NCI-H2196 treated with DMSO at 0.1 percent for 48 hours (cell line): ENCODE data around the gene DOK6.
A peak's percentile ranks its signal among the peaks of the same experiment; 100 is the strongest.

Source experiments
- DNase-seq: peaks from one replicate; lab custom pipeline; 2025; ENCODE audit not compliant: unreplicated experiment; lab: John Stamatoyannopoulos, UW

The DOK6 gene

GRCh38 chr18:69734536-69734935 lies 333.8 kb downstream of the DOK6 start:
- DNase-seq: no peak

DNA sequence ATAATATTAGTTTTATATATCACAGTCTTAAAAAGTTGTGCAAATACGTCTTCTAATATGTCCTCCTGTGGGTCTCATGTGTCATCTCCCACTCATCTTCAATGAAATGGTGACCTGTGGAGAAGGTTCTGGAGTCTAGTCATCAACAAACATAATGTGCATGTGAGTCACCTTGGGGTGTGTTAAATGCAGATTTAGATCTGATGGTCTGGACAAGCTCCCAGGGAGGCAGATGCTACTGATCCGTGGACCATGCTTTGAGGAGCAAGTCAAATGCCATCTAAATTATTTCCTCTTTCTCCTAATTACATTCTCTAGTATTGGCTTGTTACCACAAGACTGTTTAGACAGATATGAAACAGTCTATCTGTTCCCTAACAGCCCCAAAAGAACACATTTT lies 336.0 kb downstream of the DOK6 start:
- DNase-seq: no peak

- no peak for DNase-seq
These were observed 337.2 kb downstream of the DOK6 start for GRCh38 chr18:69737851-69738250.

DNA sequence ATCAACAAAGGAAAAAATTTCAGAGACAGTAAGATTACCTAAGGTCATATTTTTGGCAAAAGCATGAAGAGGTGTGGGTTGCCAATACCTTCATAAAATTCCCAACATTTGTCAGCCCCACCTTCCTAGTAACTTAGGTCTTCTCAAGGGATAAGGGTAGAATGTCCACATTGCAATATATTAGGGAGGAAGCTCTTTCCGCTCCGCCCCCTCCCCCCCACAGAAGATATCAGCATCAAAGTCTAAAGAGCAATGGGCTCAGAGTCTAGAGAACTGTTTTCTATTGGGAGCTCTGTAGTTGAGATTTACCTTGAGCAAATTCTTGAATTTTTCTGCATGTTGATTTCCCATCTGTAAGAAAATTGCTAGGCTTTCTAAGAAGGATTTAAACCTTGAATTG lies 346.7 kb downstream of the DOK6 start:
- DNase-seq: no peak

GRCh38 chr18:69752737-69753380 lies 352.2 kb downstream of the DOK6 start:
- DNase-seq: peak; percentile 18

GRCh38 chr18:69754108-69754507 lies 353.4 kb downstream of the DOK6 start:
- DNase-seq: no peak

- DNase-seq: no peak
These were observed 354.4 kb downstream of the DOK6 start for GRCh38 chr18:69755041-69755440.

DNA sequence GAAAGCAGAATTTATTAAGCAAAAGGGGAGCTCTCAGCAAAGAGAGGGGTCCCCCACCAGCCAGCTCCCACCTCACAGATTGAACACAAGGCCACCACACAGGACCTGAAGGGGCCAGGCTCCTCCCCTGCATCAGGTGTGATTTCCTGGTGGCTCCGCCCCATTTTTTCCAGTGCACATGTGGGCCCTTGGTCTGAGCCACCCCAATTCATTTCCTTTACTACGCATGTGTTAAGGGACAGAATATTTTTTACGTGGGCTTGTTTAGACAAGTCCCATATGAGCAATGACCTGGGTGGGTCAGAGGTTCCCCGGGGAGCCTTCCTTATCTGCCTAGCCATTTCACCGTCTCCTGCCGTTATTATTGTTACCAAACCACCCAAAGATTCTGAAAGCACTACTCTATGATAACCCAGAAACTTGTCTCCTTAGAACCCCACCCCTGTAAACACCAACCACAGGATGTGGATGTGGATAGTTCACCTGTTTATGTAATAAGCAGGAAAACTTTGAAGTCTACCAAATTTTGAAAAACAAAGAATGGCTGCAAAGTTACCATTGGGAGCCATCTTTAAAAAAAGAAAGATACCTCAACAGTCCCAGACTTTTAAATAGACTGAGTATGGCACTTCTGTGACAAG lies 355.3 kb downstream of the DOK6 start:
- no peak for DNase-seq

GRCh38 chr18:69757733-69758132 lies 357.0 kb downstream of the DOK6 start:
- DNase-seq: no peak

DNA sequence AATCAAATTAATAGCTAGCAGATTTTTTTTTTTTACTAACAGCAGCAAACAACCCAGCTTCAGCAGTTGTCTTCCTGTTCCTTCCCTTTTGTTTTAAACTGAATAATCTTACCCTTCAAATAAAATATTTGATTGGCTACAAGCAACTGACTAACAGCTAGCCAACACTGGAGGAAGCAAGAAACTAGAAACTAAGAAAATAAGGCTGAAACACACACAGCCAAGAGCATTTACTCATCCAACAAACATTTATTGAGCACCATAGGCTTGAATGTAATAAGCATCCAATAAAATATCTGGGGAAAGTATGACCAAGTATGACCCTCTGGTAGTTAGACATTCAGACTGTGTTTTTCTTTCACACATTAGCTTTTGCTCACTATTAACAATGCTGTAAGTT lies 357.8 kb downstream of the DOK6 start:
- DNase-seq: no peak

DNA sequence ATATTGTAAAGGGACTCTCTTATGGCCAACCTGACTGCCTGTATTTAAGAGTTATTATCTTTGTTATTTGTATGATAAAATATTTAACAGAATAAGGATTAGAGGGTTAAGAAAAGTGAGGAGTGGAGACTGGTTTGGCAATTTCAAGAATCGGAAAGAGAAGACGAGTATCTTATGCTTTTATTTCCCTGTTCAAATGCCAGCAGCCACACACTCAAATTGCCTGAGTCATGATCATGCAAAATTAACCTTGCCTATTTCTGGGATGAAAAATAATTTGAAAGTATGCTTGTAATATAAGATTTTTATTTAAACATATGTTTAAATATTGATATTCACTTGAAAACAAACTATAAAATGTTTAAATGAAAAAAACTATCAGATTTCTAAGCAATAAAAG lies 358.4 kb downstream of the DOK6 start:
- DNase-seq: no peak

GRCh38 chr18:69763002-69763401 lies 362.3 kb downstream of the DOK6 start:
- no peak for DNase-seq

DNA sequence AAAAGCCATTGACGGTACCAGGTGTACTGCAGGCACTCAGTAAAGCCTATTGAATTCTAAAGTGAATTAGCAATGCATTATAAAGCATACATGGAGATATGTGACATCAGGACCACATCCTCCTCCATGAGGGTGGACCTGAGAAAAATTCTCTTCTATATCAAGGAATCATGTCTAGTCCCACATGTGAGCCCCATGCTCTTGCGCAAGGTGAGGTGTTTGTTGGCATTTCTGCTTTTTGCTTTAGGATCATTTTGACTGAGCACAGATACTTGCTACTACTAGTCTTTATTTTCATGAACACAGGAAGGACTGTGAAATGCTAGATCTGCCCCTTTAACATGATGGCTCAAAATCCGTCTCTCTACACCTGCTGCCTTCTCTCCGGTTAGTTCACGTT lies 363.1 kb downstream of the DOK6 start:
- DNase-seq: no peak

DNA sequence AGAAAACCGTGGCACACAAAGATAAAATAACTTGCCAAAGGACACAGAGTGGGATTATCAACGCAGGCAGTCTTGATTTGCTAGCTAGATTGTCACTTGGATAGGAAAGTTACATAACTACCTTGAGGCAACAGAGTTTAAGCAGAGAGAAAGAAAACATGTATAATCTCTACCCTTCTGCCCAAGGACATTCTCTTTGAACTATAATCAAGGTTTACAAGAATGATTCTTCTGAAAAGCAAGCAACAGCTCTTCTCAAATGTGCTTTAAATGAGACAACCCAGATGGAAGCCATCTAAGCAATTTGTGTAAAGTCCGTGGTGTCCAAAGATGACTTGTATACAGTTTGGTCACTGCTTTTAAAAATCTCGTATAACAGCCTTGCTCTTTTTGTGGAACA lies 369.6 kb downstream of the DOK6 start:
- DNase-seq: no peak

GRCh38 chr18:69774831-69775230 lies 374.1 kb downstream of the DOK6 start:
- no peak for DNase-seq

DNA sequence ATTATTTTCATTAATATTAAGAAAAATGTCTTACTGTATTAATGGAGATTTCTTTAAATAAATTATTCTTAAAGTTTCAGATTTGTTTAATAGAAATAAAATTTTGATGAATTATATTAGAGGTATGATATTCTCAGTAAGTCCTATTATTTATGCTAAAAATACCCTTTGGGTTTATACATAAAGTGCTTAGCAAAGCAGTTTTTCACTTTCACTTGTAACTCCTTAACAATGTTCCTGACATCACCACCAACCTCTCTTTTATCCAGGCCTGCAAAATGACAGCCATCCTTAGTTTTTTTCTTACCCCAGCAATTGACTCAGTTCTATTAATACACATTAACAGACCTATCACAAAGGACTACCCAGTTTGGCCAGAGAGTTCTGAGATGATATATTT lies 376.6 kb downstream of the DOK6 start:
- DNase-seq: no peak

DNA sequence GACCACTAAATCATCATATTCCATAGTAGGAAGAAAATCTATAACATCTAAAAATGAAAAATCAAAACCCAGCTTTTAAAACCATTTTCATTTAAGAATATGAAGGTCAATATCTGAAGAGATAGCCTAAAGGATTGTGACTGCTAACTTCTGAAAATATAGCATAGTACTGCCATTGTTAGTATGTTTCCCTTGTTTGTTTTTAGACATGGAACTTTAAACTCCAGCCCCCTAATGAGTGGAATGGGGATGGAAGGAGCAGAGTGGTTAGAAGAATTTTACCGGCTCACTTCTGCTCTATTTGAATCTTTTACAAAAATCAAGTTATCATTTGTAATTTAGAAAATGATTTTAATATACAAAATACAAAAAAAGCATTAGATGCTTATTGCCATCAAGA lies 378.0 kb downstream of the DOK6 start:
- DNase-seq: no peak

- DNase-seq: no peak
These were observed 380.2 kb downstream of the DOK6 start for GRCh38 chr18:69780851-69781250.

DNA sequence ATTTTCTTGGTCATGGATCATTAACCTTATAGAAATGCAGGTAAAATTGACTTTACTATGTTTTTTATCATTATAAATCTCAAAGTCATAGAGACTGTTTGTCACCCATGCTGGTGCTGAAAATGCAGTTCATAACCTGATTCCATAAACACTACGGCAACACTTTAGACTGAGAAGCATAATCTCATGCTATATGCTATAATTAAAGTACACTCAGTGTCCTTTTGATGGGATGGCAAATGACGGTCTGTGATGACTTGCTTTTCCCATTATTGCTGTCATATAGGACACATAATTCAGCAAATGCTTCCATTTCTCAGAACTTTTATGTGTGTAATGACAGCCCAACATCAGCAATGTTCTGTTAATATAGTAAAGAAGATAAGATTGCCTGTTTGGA lies 384.1 kb downstream of the DOK6 start:
- DNase-seq: no peak

- DNase-seq: no peak
These were observed 384.8 kb downstream of the DOK6 start for GRCh38 chr18:69785466-69785865.

DNA sequence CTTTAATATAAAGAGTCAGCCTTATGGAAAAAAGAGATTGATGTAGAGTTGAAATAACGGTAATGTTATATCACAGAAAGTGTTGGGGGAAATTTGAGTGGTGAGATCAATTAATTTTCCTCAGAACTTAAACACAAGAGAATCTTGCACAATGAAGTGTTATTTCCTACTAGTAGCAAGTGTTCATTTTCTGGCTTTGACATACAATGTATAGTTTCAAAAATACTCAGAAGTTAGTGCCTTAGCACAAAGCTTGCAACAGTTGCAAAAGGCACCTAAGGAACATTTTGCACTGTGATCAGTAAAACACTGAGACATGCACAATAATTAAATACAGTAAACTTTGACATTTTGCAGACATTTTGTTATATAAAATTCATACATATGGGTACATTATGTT lies 385.7 kb downstream of the DOK6 start:
- DNase-seq: no peak

DNA sequence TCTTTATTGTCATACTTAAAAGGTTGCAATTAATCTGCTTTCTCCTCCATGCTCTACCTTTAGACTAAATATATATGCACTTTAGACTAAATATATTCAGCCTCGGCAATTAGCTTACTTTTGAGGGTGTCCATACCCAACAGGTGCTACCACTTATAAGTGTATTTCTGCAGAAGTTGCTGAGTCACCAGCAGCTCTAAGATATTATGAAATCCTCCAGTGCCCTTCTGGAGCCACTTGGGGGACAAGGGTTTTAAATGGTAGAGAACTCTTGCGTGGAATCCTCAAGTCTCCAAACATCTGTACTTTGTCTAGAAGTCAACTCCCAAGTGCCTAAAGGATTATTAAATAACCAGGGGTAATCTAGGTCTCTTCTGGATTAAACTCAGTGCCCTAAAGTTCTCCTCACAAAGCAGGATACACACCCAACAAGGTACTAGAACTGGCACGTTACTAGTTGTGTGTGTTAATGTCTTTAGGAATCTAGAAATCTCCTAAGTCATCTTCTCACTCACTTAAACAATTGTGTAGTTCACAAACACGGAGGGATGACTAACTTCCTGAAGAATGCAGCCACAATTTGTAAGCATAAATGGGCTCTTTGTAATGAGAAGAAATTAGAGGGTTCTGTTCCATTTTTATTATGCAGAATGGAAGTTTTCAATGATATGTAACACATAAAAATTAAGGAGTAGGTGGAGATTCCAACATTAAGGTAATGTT lies 387.3 kb downstream of the DOK6 start:
- no peak for DNase-seq
